ENCODE results near the gene MLIP.
"Not testable (repeated sequence)": the region's sequence is repeated elsewhere in the genome, so short reads cannot be mapped to it uniquely, and the experiment has no call there.

Gene MLIP

DNA sequence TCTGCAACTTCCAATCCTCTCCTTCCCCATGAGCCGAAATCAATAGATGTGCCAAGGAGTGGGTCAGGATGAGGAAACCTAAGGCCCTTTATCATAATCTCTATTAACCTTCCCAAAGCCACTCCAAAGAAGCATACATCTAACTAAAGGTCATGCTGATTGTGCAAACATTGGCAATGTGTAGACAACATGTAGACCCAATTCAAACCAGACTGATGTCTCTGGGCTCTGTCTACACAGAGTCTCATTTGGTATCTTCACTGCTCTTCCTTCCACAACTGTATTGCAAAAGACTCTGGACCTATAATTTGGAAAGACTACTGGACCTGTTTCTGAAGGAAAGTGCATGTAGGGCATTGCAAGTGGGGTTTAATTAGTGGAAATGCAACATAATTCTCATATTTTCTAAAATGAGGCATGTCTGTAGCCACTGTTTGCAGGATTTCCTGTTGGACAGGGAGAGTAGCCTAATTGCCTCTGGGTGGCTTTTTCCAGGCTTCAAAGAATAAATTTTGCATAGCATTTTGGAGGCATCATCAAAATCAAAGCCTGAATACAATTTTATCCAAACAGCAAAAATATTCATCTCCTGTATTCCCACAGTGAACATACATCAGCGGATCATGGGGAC lies 35.0 kb upstream of the MLIP start:
- TF ChIP-seq, protein P1, sequence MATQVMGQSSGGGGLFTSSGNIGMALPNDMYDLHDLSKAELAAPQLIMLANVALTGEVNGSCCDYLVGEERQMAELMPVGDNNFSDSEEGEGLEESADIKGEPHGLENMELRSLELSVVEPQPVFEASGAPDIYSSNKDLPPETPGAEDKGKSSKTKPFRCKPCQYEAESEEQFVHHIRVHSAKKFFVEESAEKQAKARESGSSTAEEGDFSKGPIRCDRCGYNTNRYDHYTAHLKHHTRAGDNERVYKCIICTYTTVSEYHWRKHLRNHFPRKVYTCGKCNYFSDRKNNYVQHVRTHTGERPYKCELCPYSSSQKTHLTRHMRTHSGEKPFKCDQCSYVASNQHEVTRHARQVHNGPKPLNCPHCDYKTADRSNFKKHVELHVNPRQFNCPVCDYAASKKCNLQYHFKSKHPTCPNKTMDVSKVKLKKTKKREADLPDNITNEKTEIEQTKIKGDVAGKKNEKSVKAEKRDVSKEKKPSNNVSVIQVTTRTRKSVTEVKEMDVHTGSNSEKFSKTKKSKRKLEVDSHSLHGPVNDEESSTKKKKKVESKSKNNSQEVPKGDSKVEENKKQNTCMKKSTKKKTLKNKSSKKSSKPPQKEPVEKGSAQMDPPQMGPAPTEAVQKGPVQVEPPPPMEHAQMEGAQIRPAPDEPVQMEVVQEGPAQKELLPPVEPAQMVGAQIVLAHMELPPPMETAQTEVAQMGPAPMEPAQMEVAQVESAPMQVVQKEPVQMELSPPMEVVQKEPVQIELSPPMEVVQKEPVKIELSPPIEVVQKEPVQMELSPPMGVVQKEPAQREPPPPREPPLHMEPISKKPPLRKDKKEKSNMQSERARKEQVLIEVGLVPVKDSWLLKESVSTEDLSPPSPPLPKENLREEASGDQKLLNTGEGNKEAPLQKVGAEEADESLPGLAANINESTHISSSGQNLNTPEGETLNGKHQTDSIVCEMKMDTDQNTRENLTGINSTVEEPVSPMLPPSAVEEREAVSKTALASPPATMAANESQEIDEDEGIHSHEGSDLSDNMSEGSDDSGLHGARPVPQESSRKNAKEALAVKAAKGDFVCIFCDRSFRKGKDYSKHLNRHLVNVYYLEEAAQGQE (IDR thresholded peaks at IDR 0.05; ENCODE audit: insufficient replicate concordance, low read depth) = no peak
- TF ChIP-seq GABPA (IDR thresholded peaks at IDR 0.05; ENCODE audit: low read depth) (no peak), POLR2AphosphoS5 (IDR thresholded peaks at IDR 0.05; ENCODE audit: low read depth) (no peak), SPI1 (IDR thresholded peaks at IDR 0.05; ENCODE audit: borderline replicate concordance, low read depth) (no peak)
- TF ChIP-seq, protein P2, sequence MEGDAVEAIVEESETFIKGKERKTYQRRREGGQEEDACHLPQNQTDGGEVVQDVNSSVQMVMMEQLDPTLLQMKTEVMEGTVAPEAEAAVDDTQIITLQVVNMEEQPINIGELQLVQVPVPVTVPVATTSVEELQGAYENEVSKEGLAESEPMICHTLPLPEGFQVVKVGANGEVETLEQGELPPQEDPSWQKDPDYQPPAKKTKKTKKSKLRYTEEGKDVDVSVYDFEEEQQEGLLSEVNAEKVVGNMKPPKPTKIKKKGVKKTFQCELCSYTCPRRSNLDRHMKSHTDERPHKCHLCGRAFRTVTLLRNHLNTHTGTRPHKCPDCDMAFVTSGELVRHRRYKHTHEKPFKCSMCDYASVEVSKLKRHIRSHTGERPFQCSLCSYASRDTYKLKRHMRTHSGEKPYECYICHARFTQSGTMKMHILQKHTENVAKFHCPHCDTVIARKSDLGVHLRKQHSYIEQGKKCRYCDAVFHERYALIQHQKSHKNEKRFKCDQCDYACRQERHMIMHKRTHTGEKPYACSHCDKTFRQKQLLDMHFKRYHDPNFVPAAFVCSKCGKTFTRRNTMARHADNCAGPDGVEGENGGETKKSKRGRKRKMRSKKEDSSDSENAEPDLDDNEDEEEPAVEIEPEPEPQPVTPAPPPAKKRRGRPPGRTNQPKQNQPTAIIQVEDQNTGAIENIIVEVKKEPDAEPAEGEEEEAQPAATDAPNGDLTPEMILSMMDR (IDR thresholded peaks at IDR 0.05; ENCODE audit: insufficient read depth, low read length) = no peak
- Histone ChIP-seq H3K27ac (replicated peaks) (no peak overlapping the region), H3K4me3 (replicated peaks; ENCODE audit: insufficient read depth, low read length) (no peak overlapping the region), H3K27me3 (ENCODE audit: insufficient read depth, poor library complexity, severe bottlenecking) (no peaks in the 10 kb centered on the region)
- DNase-seq (ENCODE audit: low read depth in 1 of 2, low spot score in 1 of 2) = no peak

DNA sequence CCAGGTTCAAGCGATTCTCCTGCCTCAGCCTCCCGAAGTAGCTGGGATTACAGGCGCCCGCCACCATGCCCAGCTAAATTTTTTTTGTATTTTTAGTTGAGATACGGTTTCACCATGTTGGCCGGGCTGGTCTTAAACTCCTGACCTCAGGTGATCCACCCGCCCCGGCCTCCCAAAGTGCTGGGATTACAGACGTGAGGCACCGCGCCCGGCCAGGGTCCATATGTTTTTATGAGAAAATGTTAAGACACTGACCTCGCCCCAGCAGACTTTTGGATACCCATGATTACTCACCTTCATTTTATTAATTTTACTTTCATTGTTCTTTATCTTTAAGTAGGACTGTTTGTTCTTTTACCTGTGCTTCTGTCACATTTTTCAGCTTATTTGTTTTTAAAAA lies 29.7 kb upstream of the MLIP start:
- DNase-seq (ENCODE audit: low read depth in 1 of 2, low spot score in 1 of 2); H3K27ac ChIP-seq (replicated peaks); H3K4me3 ChIP-seq (replicated peaks; ENCODE audit: insufficient read depth, low read length): not testable (repeated sequence)

DNA sequence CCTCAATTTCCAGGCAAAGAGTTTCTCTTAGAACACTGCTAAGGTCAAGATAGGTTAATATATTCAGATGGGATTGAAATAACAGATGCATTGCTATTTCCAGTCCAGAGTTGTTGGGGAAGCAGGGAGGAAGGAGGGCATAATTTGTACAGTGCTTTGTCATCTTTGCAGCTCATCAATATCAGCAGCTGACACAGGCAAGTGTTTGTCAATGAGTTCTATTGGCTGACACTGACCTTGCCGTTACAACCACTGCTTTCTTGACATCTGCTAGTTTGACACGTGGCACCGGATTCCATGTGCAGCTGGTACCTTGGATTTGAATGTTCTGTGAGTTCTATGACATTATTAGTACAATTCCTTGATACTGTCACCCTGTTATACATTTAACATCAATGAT lies 28.0 kb upstream of the MLIP start:
- Histone ChIP-seq H3K27me3 (ENCODE audit: insufficient read depth, poor library complexity, severe bottlenecking) (no peaks in the 10 kb centered on the region), H3K27ac (replicated peaks) (no peak overlapping the region), H3K4me3 (replicated peaks; ENCODE audit: insufficient read depth, low read length) (no peak overlapping the region)
- TF ChIP-seq, protein P1 (IDR thresholded peaks at IDR 0.05; ENCODE audit: insufficient replicate concordance, low read depth) = no peak
- TF ChIP-seq POLR2AphosphoS5 (IDR thresholded peaks at IDR 0.05; ENCODE audit: low read depth) (no peak), SPI1 (IDR thresholded peaks at IDR 0.05; ENCODE audit: borderline replicate concordance, low read depth) (no peak), GABPA (IDR thresholded peaks at IDR 0.05; ENCODE audit: low read depth) (no peak)
- TF ChIP-seq, protein P2 (IDR thresholded peaks at IDR 0.05; ENCODE audit: insufficient read depth, low read length) = no peak
- DNase-seq (ENCODE audit: low read depth in 1 of 2, low spot score in 1 of 2) = no peak

More for the DNA sequence above, 29.7 kb upstream of the MLIP start:
- not testable (repeated sequence) for H3K27me3 ChIP-seq (ENCODE audit: insufficient read depth, poor library complexity, severe bottlenecking)

DNA sequence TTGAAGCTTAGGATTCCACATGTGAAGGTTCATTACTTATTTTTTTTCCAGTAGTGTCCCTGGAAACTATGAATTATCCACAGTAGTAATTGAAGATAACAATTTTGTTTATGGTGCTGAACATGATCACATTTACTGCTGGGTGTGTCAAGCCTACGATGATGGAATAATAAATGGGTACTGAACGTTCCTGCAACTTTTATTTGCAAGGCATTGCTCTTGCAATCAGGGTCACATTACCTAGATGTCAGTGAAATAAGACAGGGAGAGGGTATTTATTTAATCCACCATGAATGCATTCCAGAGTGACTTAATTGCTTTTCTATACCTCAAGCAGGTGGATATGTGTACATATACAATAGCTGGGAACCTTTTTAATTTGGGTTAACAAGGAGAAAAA lies 27.0 kb upstream of the MLIP start:
- Histone ChIP-seq H3K27ac (replicated peaks) (no peak overlapping the region), H3K4me3 (replicated peaks; ENCODE audit: insufficient read depth, low read length) (no peak overlapping the region), H3K27me3 (ENCODE audit: insufficient read depth, poor library complexity, severe bottlenecking) (no peaks in the 10 kb centered on the region)
- TF ChIP-seq, protein P1 (IDR thresholded peaks at IDR 0.05; ENCODE audit: insufficient replicate concordance, low read depth) = no peak
- no peak for TF ChIP-seq POLR2AphosphoS5 (IDR thresholded peaks at IDR 0.05; ENCODE audit: low read depth)
- no peak for TF ChIP-seq GABPA (IDR thresholded peaks at IDR 0.05; ENCODE audit: low read depth)
- TF ChIP-seq, protein P2 (IDR thresholded peaks at IDR 0.05; ENCODE audit: insufficient read depth, low read length) = no peak
- TF ChIP-seq SPI1 (IDR thresholded peaks at IDR 0.05; ENCODE audit: borderline replicate concordance, low read depth) = no peak
- DNase-seq (ENCODE audit: low read depth in 1 of 2, low spot score in 1 of 2) = no peak
